Parietal lobe (tissue), 2 donors: ENCODE measurements around the gene CBY3. TPM values are rescaled to one million over a fixed set of nuclear protein-coding genes. Genes with fewer than 3 reads are reported as not detected.

Experiments
- small RNA-seq: library from RNA; depleted of rRNA; stranded (forward); fragments of <200 nt; gene quantifications from one replicate; pipeline ENCODE3, GENCODE V24; 2014; ENCODE audit warnings: low replicate concordance
- total RNA-seq: library from RNA; depleted of rRNA; stranded (reverse); fragments of >200 nt; gene quantifications from one replicate; pipeline ENCODE4 v1.2.3, GENCODE V29; 2014

CBY3 gene
- total RNA-seq: not detected

GRCh38 chr5:179680780-179681401 is at the start of gene CBY3:
Gene CBY3 (minus strand): TSS chr5:179681034. CDS start chr5:179680918, 116 bp downstream.

GRCh38 chr5:179698935-179699615 is 18.2 kb upstream of the CBY3 start, which contains the start of gene CANX:
Gene CANX (plus strand): TSS chr5:179698967. CDS start chr5:179705682, 6,715 bp downstream.

Small RNAs within 50 kb of the gene (small RNA-seq; reads per million reads assigned to genes)
- gene RF00017: not detected

Other genes starting within 250 kb of the CBY3 start
- gene RUFY1, start 130.5 kb downstream of the CBY3 start, total RNA-seq: 41.3 TPM
- 1,281 TPM for gene HNRNPH1, start 57.4 kb downstream of the CBY3 start, total RNA-seq
- gene CANX, start 17.9 kb upstream of the CBY3 start, total RNA-seq: 268 TPM
- 34.4 TPM for gene MAML1, start 51.8 kb upstream of the CBY3 start, total RNA-seq
- gene LTC4S, start 113.0 kb upstream of the CBY3 start, total RNA-seq: 6.9 TPM
- gene MGAT4B, start 125.8 kb upstream of the CBY3 start, total RNA-seq: 81.1 TPM
- 58.8 TPM for gene SQSTM1, start 139.9 kb upstream of the CBY3 start, total RNA-seq
- gene MRNIP, start 177.8 kb upstream of the CBY3 start, total RNA-seq: 67.6 TPM
- 75.1 TPM for gene TBC1D9B, start 226.9 kb upstream of the CBY3 start, total RNA-seq